HTR-8/SVneo (cell line): Measurements from ENCODE around the gene LDLRAD3.
"Not testable (repeated sequence)": the region's sequence is repeated elsewhere in the genome, so short reads cannot be mapped to it uniquely, and the experiment has no call there.

Experiments used
- DNase-seq: peaks from one replicate; pipeline ENCODE4 v3.0.0; 2011; ENCODE audit warnings: low spot score, mixed read lengths; ENCODE audit not compliant: insufficient read length
- FAIRE-seq: peaks from 2 replicates; lab custom pipeline; 2011; peaks lifted over from hg19 to GRCh38; lab: Jason Lieb, UNC

LDLRAD3 gene

GRCh38 chr11:36186340-36187175 lies 242.7 kb downstream of the LDLRAD3 start:
- no peak for DNase-seq
- FAIRE-seq = no peak

- DNase-seq (no peak), FAIRE-seq (no peak)
Measured at GRCh38 chr11:36187622-36188021, 243.8 kb downstream of the LDLRAD3 start.

- DNase-seq, FAIRE-seq: not testable (repeated sequence)
Measured at GRCh38 chr11:36189735-36190134, 245.9 kb downstream of the LDLRAD3 start.

- FAIRE-seq = no peak
Measured at GRCh38 chr11:36191941-36192340, 248.1 kb downstream of the LDLRAD3 start.

GRCh38 chr11:36192425-36193289 lies 248.8 kb downstream of the LDLRAD3 start:
- no peak for DNase-seq
- FAIRE-seq = no peak

More at GRCh38 chr11:36191941-36192340, 248.1 kb downstream of the LDLRAD3 start:
- DNase-seq = no peak

- DNase-seq = no peak
- FAIRE-seq = no peak
Measured at GRCh38 chr11:36193290-36193619, 249.4 kb downstream of the LDLRAD3 start.

- DNase-seq (no peak), FAIRE-seq (no peak)
Measured at GRCh38 chr11:36193721-36194120, 249.9 kb downstream of the LDLRAD3 start.

GRCh38 chr11:36195496-36196354 lies 251.9 kb downstream of the LDLRAD3 start:
- FAIRE-seq = no peak
- no peak for DNase-seq

- DNase-seq (no peak), FAIRE-seq (no peak)
Measured at GRCh38 chr11:36196411-36196998, 252.6 kb downstream of the LDLRAD3 start.

GRCh38 chr11:36201411-36201810 lies 257.5 kb downstream of the LDLRAD3 start:
- FAIRE-seq (no peak), DNase-seq (no peak)

GRCh38 chr11:36205536-36205935 lies 261.7 kb downstream of the LDLRAD3 start:
- no peak for DNase-seq

GRCh38 chr11:36210529-36210928 lies 266.7 kb downstream of the LDLRAD3 start:
- no peak for FAIRE-seq
- no peak for DNase-seq

More at GRCh38 chr11:36205536-36205935, 261.7 kb downstream of the LDLRAD3 start:
- no peak for FAIRE-seq

GRCh38 chr11:36211761-36212430 lies 268.0 kb downstream of the LDLRAD3 start:
- no peak for DNase-seq
- FAIRE-seq = no peak

GRCh38 chr11:36212564-36213392 lies 268.9 kb downstream of the LDLRAD3 start:
- no peak for DNase-seq

GRCh38 chr11:36213393-36213840 lies 269.6 kb downstream of the LDLRAD3 start:
- DNase-seq = no peak
- no peak for FAIRE-seq

More at GRCh38 chr11:36212564-36213392, 268.9 kb downstream of the LDLRAD3 start:
- FAIRE-seq = no peak

- DNase-seq = no peak
- no peak for FAIRE-seq
Measured at GRCh38 chr11:36214480-36214879, 270.6 kb downstream of the LDLRAD3 start.

- FAIRE-seq (no peak), DNase-seq (no peak)
Measured at GRCh38 chr11:36214976-36215692, 271.3 kb downstream of the LDLRAD3 start.

- DNase-seq (no peak), FAIRE-seq (no peak)
Measured at GRCh38 chr11:36215693-36216060, 271.8 kb downstream of the LDLRAD3 start.
